GM12872 (cell line): ENCODE data around the gene CEP128.

ENCODE experiments used
- CTCF ChIP-seq: IDR thresholded peaks from 3 replicates; pipeline ENCODE4 v1.5.1; 2011; ENCODE audit warnings: low read depth, mild to moderate bottlenecking, low read length, moderate library complexity; ENCODE audit not compliant: insufficient read depth

CEP128 gene

DNA sequence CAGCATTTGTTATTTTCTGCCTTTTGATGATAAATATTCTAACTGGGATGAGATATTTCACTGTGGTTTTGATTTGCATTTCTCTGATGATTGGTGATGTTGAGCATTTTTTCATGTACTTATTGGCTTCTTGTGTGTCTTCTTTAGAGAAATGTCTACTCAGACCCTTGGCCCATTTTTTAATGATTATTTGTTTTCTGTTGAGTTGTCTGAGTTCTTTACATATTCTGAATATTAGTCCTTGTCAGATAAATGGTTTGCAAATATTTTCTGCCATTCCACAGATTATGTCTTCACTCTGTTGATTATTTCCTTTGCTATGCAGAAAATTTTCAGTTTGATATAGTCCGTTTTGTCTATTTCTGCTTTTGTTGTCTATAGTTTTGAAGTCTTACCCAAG, 317.0 kb downstream of the CEP128 start:
- no peak for TF ChIP-seq CTCF

- TF ChIP-seq CTCF, result no peak
These were observed 319.8 kb downstream of the CEP128 start for GRCh38 chr14:80621701-80622100.

- TF ChIP-seq CTCF, result no peak
These were observed 321.1 kb downstream of the CEP128 start for GRCh38 chr14:80620434-80620833.

DNA sequence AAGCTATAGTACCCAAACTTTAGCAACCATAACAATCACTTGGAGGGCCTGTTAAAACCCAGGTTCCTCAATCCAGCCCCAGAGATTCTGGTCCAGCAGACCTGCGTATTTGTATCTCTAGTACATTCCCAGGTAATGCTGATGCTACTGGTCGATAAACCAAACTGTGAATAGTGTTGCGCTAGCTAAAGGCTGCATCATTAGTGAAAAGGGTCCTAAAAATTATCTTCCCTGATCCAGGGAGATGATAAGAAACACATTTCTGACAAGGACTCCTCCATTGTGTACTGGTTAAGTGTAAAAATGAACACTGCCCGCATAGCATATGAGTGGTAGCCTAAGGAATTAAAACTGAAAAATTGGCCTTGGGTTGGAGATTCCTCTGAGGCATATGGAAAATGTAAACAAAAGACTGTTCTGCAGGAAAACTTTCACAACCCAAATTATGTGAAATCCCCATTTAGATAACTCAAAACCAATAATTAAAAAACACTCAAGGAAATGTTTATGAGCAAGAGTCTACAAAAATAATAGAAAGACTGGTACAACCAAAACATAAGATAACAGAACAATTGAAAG, 322.7 kb downstream of the CEP128 start:
- no peak for TF ChIP-seq CTCF

GRCh38 chr14:80615831-80616230, 325.7 kb downstream of the CEP128 start:
- no peak for TF ChIP-seq CTCF

DNA sequence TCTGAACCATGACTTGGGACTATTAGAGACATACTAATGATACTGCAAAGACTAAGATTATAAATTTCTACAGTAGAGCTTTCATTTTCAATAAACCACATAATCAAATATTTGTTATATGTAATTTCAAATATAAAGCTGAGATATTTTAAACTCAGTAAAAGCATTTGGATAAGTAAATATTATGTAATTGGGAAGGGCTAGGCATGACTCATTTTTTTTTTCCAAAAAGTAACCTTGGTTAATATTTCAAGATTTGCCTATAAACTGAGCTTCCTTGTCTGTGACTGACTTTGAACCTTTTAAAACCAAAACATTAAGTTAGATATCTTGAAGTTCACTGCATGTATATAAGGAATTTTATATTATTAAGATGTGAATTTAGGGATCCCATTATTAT, 332.5 kb downstream of the CEP128 start:
- no peak for TF ChIP-seq CTCF

DNA sequence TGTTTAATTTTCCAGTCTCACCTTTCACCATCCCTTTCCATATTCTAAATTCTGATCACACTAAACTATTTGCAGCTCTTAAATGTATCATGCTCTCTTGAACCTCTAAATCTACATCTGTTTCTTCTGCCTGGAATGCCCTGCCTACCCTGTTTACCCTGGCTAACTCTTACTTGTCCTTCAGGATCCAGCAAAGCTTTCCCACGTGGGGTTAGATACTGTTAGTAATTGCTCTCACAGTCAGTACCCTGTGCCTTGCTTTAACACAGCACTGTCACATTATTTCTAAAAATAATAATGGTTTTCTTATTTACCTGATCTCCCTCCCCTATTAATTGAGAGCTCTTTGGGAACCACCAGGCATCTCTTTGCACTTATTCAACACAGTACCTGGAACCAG, 333.0 kb downstream of the CEP128 start:
- TF ChIP-seq CTCF, result no peak
